Tibial nerve (tissue), 4 donors: ENCODE results near the gene ZSCAN16. TPM values are rescaled to one million over a fixed set of nuclear protein-coding genes. Genes with fewer than 3 reads are reported as not detected.
A peak's percentile ranks its signal among the peaks of the same experiment; 100 is the strongest.

ENCODE experiments used
- DNase-seq, 2 donors: peaks; one replicate each; pipeline ENCODE4 v3.0.0-alpha.2; 2019; ENCODE audit warnings: low spot score in 2 of 2
- H3K27ac ChIP-seq, 4 donors: fragments of 200-600 bp; sonication (generic) in 3 of 4; one replicate each; pipeline ENCODE4 v1.5.1; 2017 to 2019; ENCODE audit warnings: mild to moderate bottlenecking in 1 of 4
- H3K27me3 ChIP-seq, 2 donors: fragments of 200-600 bp; sonication (generic) in 1 of 2; one replicate each; pipeline versions ENCODE4 v1.5.1 to v1.6.0; 2017 to 2019
- H3K36me3 ChIP-seq, 3 donors: fragments of 200-600 bp; sonication (generic); one replicate each; pipeline ENCODE4 v1.5.1; 2018 to 2019
- H3K4me1 ChIP-seq, 4 donors: fragments of 200-600 bp; sonication (generic) in 3 of 4; one replicate each; pipeline ENCODE4 v1.5.1; 2017 to 2019
- H3K4me3 ChIP-seq, 4 donors: fragments of 200-600 bp; sonication (generic) in 3 of 4; one replicate each; pipeline ENCODE4 v1.5.1; 2017 to 2019; ENCODE audit warnings: mild to moderate bottlenecking in 1 of 4, moderate library complexity in 1 of 4
- H3K9me3 ChIP-seq, 4 donors: fragments of 200-600 bp; sonication (generic) in 3 of 4; one replicate each; pipeline ENCODE4 v1.5.1; 2017 to 2019
- EP300 ChIP-seq, 2 donors: sonication (generic); formaldehyde crosslinking; IDR thresholded peaks; one replicate each; pipeline ENCODE4 v1.6.1; 2017; ENCODE audit warnings: antibody characterized with exemption in 2 of 2, mild to moderate bottlenecking in 1 of 2
- POLR2A ChIP-seq, 2 donors: fragments of 450-650 bp; IDR thresholded peaks; one replicate each; pipeline ENCODE4 v1.6.1; 2017; ENCODE audit warnings: antibody characterized with exemption in 2 of 2, mild to moderate bottlenecking in 2 of 2, moderate library complexity in 2 of 2
- WGBS, 2 donors: methylation state at CpG; one replicate each; pipeline ENCODE4 v1.1.5; 2018; 5-methylcytosine and 5-hydroxymethylcytosine counted together
- total RNA-seq, 4 donors: library from RNA; depleted of rRNA; stranded (reverse); fragments of >200 nt; gene quantifications; one replicate each; pipeline ENCODE4 v1.1.0, GENCODE V29; 2016
- TF ChIP-seq, protein P1 (sequence below), 5 experiments: fragments of 200-600 bp in 3 of 5; fragments of 450-650 bp in 2 of 5; sonication (generic) in 3 of 5; IDR thresholded peaks; one replicate each; pipeline ENCODE4 v1.5.1; 2016 to 2019; ENCODE audit warnings: antibody characterized with exemption in 5 of 5, mild to moderate bottlenecking in 3 of 5, moderate library complexity in 2 of 5

The ZSCAN16 gene
- total RNA-seq, 4 donors from 2014 or later: 0.78 to 9.9 (median 3.6) TPM

- Histone ChIP-seq H3K36me3 (no peaks in the 10 kb centered on the region), H3K4me1 (peaks cover 0 to 10% (median 0%) of the 10 kb centered on the region in 4 donors), H3K9me3 (no peaks in the 10 kb centered on the region), H3K27me3 (peaks cover 0 to 5% of the 10 kb centered on the region in 2 donors), H3K27ac (peak overlapping the region; percentile 75 to 93 (median 86)), H3K4me3 (peak overlapping the region; percentile 72 to 91 (median 80))
- TF ChIP-seq, protein P1, sequence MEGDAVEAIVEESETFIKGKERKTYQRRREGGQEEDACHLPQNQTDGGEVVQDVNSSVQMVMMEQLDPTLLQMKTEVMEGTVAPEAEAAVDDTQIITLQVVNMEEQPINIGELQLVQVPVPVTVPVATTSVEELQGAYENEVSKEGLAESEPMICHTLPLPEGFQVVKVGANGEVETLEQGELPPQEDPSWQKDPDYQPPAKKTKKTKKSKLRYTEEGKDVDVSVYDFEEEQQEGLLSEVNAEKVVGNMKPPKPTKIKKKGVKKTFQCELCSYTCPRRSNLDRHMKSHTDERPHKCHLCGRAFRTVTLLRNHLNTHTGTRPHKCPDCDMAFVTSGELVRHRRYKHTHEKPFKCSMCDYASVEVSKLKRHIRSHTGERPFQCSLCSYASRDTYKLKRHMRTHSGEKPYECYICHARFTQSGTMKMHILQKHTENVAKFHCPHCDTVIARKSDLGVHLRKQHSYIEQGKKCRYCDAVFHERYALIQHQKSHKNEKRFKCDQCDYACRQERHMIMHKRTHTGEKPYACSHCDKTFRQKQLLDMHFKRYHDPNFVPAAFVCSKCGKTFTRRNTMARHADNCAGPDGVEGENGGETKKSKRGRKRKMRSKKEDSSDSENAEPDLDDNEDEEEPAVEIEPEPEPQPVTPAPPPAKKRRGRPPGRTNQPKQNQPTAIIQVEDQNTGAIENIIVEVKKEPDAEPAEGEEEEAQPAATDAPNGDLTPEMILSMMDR (IDR thresholded peaks at IDR 0.05): peak; percentile 75 to 87 (median 81)
- peak in 1 of 2 donors; percentile 83 for TF ChIP-seq EP300 (IDR thresholded peaks at IDR 0.05)
- TF ChIP-seq POLR2A (IDR thresholded peaks at IDR 0.05): peak; percentile 40 to 57
- peak; percentile 57 to 63 for DNase-seq
- WGBS, 2 donors: 1 to 4% methylated on average over 20 to 51 of the region's 54 CpGs
Measured at GRCh38 chr6:28104392-28105244, 19.8 kb upstream of the ZSCAN16 start.

DNA sequence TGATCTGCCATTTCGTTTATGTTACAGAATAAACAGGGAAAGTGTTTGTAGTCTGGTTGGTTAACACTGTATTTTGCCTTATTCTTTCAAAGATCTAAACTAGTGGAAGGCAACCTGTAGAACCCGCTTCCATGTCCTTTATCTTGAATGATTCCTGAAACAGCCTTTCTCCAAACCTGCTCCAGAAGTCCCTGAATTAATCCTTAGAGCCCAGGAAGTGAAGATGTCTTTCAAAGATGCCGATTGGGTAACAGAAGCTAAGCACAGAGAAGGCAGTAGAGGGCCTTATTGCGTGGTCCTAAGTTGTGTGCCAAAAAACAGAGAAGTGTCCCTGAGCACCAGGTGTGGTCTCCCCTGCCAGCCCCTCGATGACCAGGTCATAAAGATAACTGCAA, 19.2 kb upstream of the ZSCAN16 start:
- peaks cover 0 to 10% (median 0%) of the 10 kb centered on the region in 4 donors for H3K4me1 ChIP-seq
- no peaks in the 10 kb centered on the region for H3K9me3 ChIP-seq
- TF ChIP-seq, protein P1 (IDR thresholded peaks at IDR 0.05): no peak
- TF ChIP-seq POLR2A (IDR thresholded peaks at IDR 0.05) (no peak), EP300 (IDR thresholded peaks at IDR 0.05) (no peak)
- no peak for DNase-seq
- H3K36me3 ChIP-seq: no peaks in the 10 kb centered on the region
- peak overlapping the region; percentile 72 to 91 (median 80) for H3K4me3 ChIP-seq
- H3K27me3 ChIP-seq: peaks cover 0 to 5% of the 10 kb centered on the region in 2 donors
- H3K27ac ChIP-seq: peak overlapping the region; percentile 75 to 93 (median 86)
- 23% methylated on average over 5 of the region's 5 CpGs for WGBS, 2 donors

DNA sequence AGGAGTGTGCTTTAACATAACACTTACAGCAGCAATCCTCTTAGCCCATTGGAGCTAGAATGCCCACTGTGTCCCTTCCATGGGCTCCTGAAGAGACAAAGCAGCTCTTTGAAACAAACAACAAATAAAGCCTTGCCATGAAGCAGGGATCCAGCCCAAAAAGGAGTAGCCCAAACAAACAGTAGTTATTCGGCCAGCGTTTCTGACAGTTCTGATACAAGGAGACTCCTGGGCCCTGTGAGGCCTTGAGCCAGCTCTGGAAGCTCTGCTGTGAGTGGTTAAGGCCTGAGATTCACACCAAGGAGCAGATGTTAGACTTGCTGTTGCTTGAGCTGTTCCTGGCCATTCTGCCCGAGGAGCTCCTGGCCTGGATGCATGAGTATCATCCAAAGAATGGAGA, 16.9 kb upstream of the ZSCAN16 start:
- H3K4me1 ChIP-seq: peaks cover 0 to 10% (median 0%) of the 10 kb centered on the region in 4 donors
- H3K36me3 ChIP-seq: no peaks in the 10 kb centered on the region
- TF ChIP-seq EP300 (IDR thresholded peaks at IDR 0.05) (no peak), POLR2A (IDR thresholded peaks at IDR 0.05) (no peak)
- TF ChIP-seq, protein P1 (IDR thresholded peaks at IDR 0.05): no peak
- WGBS, 2 donors: 59 to 61% methylated on average over 3 of the region's 3 CpGs
- no peak for DNase-seq
- no peak overlapping the region for H3K4me3 ChIP-seq
- no peak overlapping the region for H3K27ac ChIP-seq
- H3K27me3 ChIP-seq: peaks cover 0 to 5% of the 10 kb centered on the region in 2 donors
- H3K9me3 ChIP-seq: no peaks in the 10 kb centered on the region

GRCh38 chr6:28111964-28112363, 12.4 kb upstream of the ZSCAN16 start:
- Histone ChIP-seq H3K4me1 (no peaks in the 10 kb centered on the region), H3K36me3 (peaks cover 0 to 28% (median 3%) of the 10 kb centered on the region in 3 donors), H3K27ac (no peak overlapping the region), H3K9me3 (no peaks in the 10 kb centered on the region), H3K4me3 (no peak overlapping the region), H3K27me3 (peaks cover 0 to 5% of the 10 kb centered on the region in 2 donors)
- TF ChIP-seq POLR2A (IDR thresholded peaks at IDR 0.05) (no peak), EP300 (IDR thresholded peaks at IDR 0.05) (no peak)
- TF ChIP-seq, protein P1 (IDR thresholded peaks at IDR 0.05): no peak
- DNase-seq: no peak
- WGBS, 2 donors: 95 to 96% methylated on average over 3 of the region's 3 CpGs

DNA sequence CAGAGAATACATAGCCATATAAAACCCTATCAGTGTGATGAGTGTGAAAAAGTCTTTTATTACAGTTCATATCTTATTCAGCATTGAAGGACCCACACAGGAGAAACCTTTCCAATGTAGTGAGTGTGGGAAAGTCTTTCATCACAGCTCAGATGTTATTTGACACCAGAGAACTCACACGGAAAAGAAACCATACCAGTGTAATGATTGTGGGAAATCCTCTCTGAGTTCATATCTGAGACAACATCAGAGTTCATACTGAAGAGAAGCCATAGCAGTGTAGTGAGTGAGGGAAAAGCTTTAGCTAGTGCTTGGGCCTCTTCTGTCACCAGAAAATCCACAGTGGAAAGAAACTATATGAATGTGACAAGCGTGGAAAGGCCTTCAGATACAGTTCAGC, 8.6 kb upstream of the ZSCAN16 start:
- no peaks in the 10 kb centered on the region for H3K4me1 ChIP-seq
- 70 to 74% methylated on average over 2 of the region's 2 CpGs for WGBS, 2 donors
- TF ChIP-seq, protein P1 (IDR thresholded peaks at IDR 0.05): no peak
- TF ChIP-seq POLR2A (IDR thresholded peaks at IDR 0.05) (no peak), EP300 (IDR thresholded peaks at IDR 0.05) (no peak)
- H3K36me3 ChIP-seq: peaks cover 0 to 63% (median 3%) of the 10 kb centered on the region in 3 donors
- H3K9me3 ChIP-seq: no peaks in the 10 kb centered on the region
- DNase-seq: no peak
- H3K27me3 ChIP-seq: no peaks in the 10 kb centered on the region
- no peak overlapping the region for H3K27ac ChIP-seq
- H3K4me3 ChIP-seq: no peak overlapping the region
